NCI-H2227 treated with DMSO at 0.1 percent for 48 hours (cell line): ENCODE data around the gene TRDN.
"Not testable (repeated sequence)": the region's sequence is repeated elsewhere in the genome, so short reads cannot be mapped to it uniquely, and the experiment has no call there.

Experiments used
- DNase-seq: peaks from one replicate; lab custom pipeline; 2025; lab: John Stamatoyannopoulos, UW

TRDN gene

GRCh38 chr6:123295181-123295580, 341.6 kb downstream of the TRDN start:
- DNase-seq: no peak

GRCh38 chr6:123288649-123289048, 348.1 kb downstream of the TRDN start:
- no peak for DNase-seq

- DNase-seq: no peak
Measured at GRCh38 chr6:123276546-123276980, 360.2 kb downstream of the TRDN start.

GRCh38 chr6:123263981-123264380, 372.8 kb downstream of the TRDN start:
- no peak for DNase-seq

- DNase-seq: no peak
Measured at GRCh38 chr6:123240626-123241025, 396.1 kb downstream of the TRDN start.

- DNase-seq: no peak
Measured at GRCh38 chr6:123233336-123233735, 403.4 kb downstream of the TRDN start.

GRCh38 chr6:123227789-123228188, 409.0 kb downstream of the TRDN start:
- not testable (repeated sequence) for DNase-seq

GRCh38 chr6:123226398-123226797, 410.4 kb downstream of the TRDN start:
- DNase-seq: no peak

- no peak for DNase-seq
Measured at GRCh38 chr6:123224077-123224476, 412.7 kb downstream of the TRDN start.

- no peak for DNase-seq
Measured at GRCh38 chr6:123223461-123223860, 413.3 kb downstream of the TRDN start.

GRCh38 chr6:123215211-123215610, 421.5 kb downstream of the TRDN start:
- DNase-seq: no peak

GRCh38 chr6:123214433-123214832, 422.3 kb downstream of the TRDN start:
- no peak for DNase-seq

GRCh38 chr6:123213921-123214320, 422.8 kb downstream of the TRDN start:
- no peak for DNase-seq

GRCh38 chr6:123211777-123212545, 424.8 kb downstream of the TRDN start:
- no peak for DNase-seq

- no peak for DNase-seq
Measured at GRCh38 chr6:123210645-123211044, 426.1 kb downstream of the TRDN start.

- DNase-seq: no peak
Measured at GRCh38 chr6:123207967-123208510, 428.7 kb downstream of the TRDN start.

- no peak for DNase-seq
Measured at GRCh38 chr6:123203928-123204327, 432.8 kb downstream of the TRDN start.

GRCh38 chr6:123201869-123202372, 434.8 kb downstream of the TRDN start:
- no peak for DNase-seq

- no peak for DNase-seq
Measured at GRCh38 chr6:123193298-123193697, 443.5 kb downstream of the TRDN start.

- no peak for DNase-seq
Measured at GRCh38 chr6:123189816-123190215, 446.9 kb downstream of the TRDN start.

GRCh38 chr6:123182998-123183397, 453.8 kb downstream of the TRDN start:
- no peak for DNase-seq

GRCh38 chr6:123176706-123177105, 460.0 kb downstream of the TRDN start:
- DNase-seq: no peak

- DNase-seq: no peak
Measured at GRCh38 chr6:123171341-123172115, 465.2 kb downstream of the TRDN start.
